ACC112 (cell line): Measurements from ENCODE around the gene PSMD13.
A peak's percentile ranks its signal among the peaks of the same experiment; 100 is the strongest.
"Not testable (repeated sequence)": the region's sequence is repeated elsewhere in the genome, so short reads cannot be mapped to it uniquely, and the experiment has no call there.

ENCODE experiments used
- H2AFZ ChIP-seq: fragments of 200-600 bp; sonication (generic); one replicate; pipeline ENCODE4 v1.6.0; 2017; ENCODE audit warnings: antibody characterized with exemption, low read length; ENCODE audit not compliant: unreplicated experiment
- H3K27ac ChIP-seq: fragments of 200-600 bp; sonication (generic); 2 replicates; pipeline ENCODE4 v1.5.1; 2014; ENCODE audit warnings: low read depth, mild to moderate bottlenecking, antibody characterized with exemption, low read length, moderate library complexity
- H3K27me3 ChIP-seq: fragments of 200-600 bp; sonication (generic); 2 replicates; pipeline ENCODE4 v1.6.1; 2014; ENCODE audit warnings: mild to moderate bottlenecking, antibody characterized with exemption, low read length, moderate library complexity, mixed read lengths; ENCODE audit not compliant: insufficient read depth
- H3K36me3 ChIP-seq: fragments of 200-600 bp; sonication (generic); 2 replicates; pipeline ENCODE4 v1.6.1; 2016; ENCODE audit warnings: mild to moderate bottlenecking, antibody characterized with exemption, low read length, moderate library complexity, mixed read lengths; ENCODE audit not compliant: insufficient read depth
- H3K4me1 ChIP-seq: fragments of 200-600 bp; sonication (generic); one replicate; pipeline ENCODE4 v1.6.1; 2016; ENCODE audit warnings: low read length, mixed read lengths; ENCODE audit not compliant: insufficient read depth, unreplicated experiment, control insufficient read depth
- H3K4me3 ChIP-seq: fragments of 200-600 bp; sonication (generic); 2 replicates; pipeline ENCODE4 v1.5.1; 2014; ENCODE audit warnings: mild to moderate bottlenecking, low read depth, low read length
- H3K79me2 ChIP-seq: fragments of 200-600 bp; sonication (generic); one replicate; pipeline ENCODE4 v1.6.0; 2016; ENCODE audit warnings: low read length; ENCODE audit not compliant: control insufficient read depth, unreplicated experiment, insufficient read depth

PSMD13 gene

GRCh38 chr11:261624-262023 lies 24.8 kb downstream of the PSMD13 start:
- Histone ChIP-seq H3K27ac (no peak overlapping the region), H2AFZ (no peak overlapping the region), H3K4me3 (no peak overlapping the region)

GRCh38 chr11:266676-267439 lies 30.1 kb downstream of the PSMD13 start:
- Histone ChIP-seq H3K27me3 (no peaks in the 10 kb centered on the region; the same call in 1 of the 2 replicates), H3K4me3 (no peak overlapping the region), H3K79me2 (no peaks in the 10 kb centered on the region), H2AFZ (no peak overlapping the region), H3K27ac (no peak overlapping the region), H3K4me1 (no peaks in the 10 kb centered on the region), H3K36me3 (no peaks in the 10 kb centered on the region)

More at GRCh38 chr11:261624-262023, 24.8 kb downstream of the PSMD13 start:
- no peaks in the 10 kb centered on the region for H3K36me3 ChIP-seq
- H3K27me3 ChIP-seq = no peaks in the 10 kb centered on the region
- no peaks in the 10 kb centered on the region for H3K4me1 ChIP-seq
- H3K79me2 ChIP-seq = no peaks in the 10 kb centered on the region

- no peak overlapping the region for H3K4me3 ChIP-seq
- no peaks in the 10 kb centered on the region for H3K4me1 ChIP-seq
- no peaks in the 10 kb centered on the region; the same call in 1 of the 2 replicates for H3K27me3 ChIP-seq
- H3K79me2 ChIP-seq = no peaks in the 10 kb centered on the region
- no peaks in the 10 kb centered on the region for H3K36me3 ChIP-seq
- no peak overlapping the region for H2AFZ ChIP-seq
- H3K27ac ChIP-seq = no peak overlapping the region
Measured at GRCh38 chr11:267491-267994, 30.8 kb downstream of the PSMD13 start.

- not testable (repeated sequence) for H3K27ac ChIP-seq, H2AFZ ChIP-seq, H3K27me3 ChIP-seq, H3K4me1 ChIP-seq, H3K4me3 ChIP-seq, H3K79me2 ChIP-seq, H3K36me3 ChIP-seq
Measured at GRCh38 chr11:268716-269145, 32.0 kb downstream of the PSMD13 start.

- Histone ChIP-seq H3K27ac (no peak overlapping the region), H2AFZ (no peak overlapping the region), H3K4me3 (0 out of 2 replicates have a peak overlapping the region, but pooled peaks have one; percentile 2), H3K4me1 (no peaks in the 10 kb centered on the region), H3K27me3 (peaks cover 4% of the 10 kb centered on the region; the same call in 1 of the 2 replicates), H3K36me3 (no peaks in the 10 kb centered on the region), H3K79me2 (no peaks in the 10 kb centered on the region)
Measured at GRCh38 chr11:269146-269890, 32.5 kb downstream of the PSMD13 start.

- Histone ChIP-seq H3K27me3 (peaks cover 15% of the 10 kb centered on the region; the same call in 1 of the 2 replicates), H3K79me2 (no peaks in the 10 kb centered on the region), H3K4me3 (no peak overlapping the region), H3K36me3 (no peaks in the 10 kb centered on the region), H2AFZ (no peak overlapping the region), H3K27ac (no peak overlapping the region), H3K4me1 (no peaks in the 10 kb centered on the region)
Measured at GRCh38 chr11:270451-271318, 33.9 kb downstream of the PSMD13 start.

- H2AFZ ChIP-seq = no peak overlapping the region
- H3K27me3 ChIP-seq = peaks cover 20% of the 10 kb centered on the region
- H3K27ac ChIP-seq = no peak overlapping the region
- H3K4me1 ChIP-seq = no peaks in the 10 kb centered on the region
- no peaks in the 10 kb centered on the region for H3K79me2 ChIP-seq
- no peak overlapping the region for H3K4me3 ChIP-seq
- H3K36me3 ChIP-seq = no peaks in the 10 kb centered on the region
Measured at GRCh38 chr11:271319-271715, 34.5 kb downstream of the PSMD13 start.

- Histone ChIP-seq H3K27ac (no peak overlapping the region), H3K4me3 (no peak overlapping the region), H3K27me3 (peaks cover 26% of the 10 kb centered on the region), H3K79me2 (no peaks in the 10 kb centered on the region), H3K4me1 (no peaks in the 10 kb centered on the region), H2AFZ (no peak overlapping the region), H3K36me3 (no peaks in the 10 kb centered on the region)
Measured at GRCh38 chr11:272195-272930, 35.6 kb downstream of the PSMD13 start.

GRCh38 chr11:272931-273198 lies 36.1 kb downstream of the PSMD13 start:
- Histone ChIP-seq H3K4me3 (no peak overlapping the region), H3K27me3 (peaks cover 31% of the 10 kb centered on the region), H3K27ac (no peak overlapping the region), H2AFZ (no peak overlapping the region), H3K4me1 (no peaks in the 10 kb centered on the region), H3K36me3 (no peaks in the 10 kb centered on the region), H3K79me2 (no peaks in the 10 kb centered on the region)

GRCh38 chr11:276219-276618 lies 39.4 kb downstream of the PSMD13 start:
- H3K27ac ChIP-seq = no peak overlapping the region
- no peaks in the 10 kb centered on the region for H3K36me3 ChIP-seq
- no peak overlapping the region for H3K4me3 ChIP-seq
- H3K4me1 ChIP-seq = no peaks in the 10 kb centered on the region
- peaks cover 64% of the 10 kb centered on the region for H3K27me3 ChIP-seq
- H3K79me2 ChIP-seq = no peaks in the 10 kb centered on the region
- no peak overlapping the region for H2AFZ ChIP-seq
